ENCODE data around the gene KRT74.

Gene KRT74

DNA sequence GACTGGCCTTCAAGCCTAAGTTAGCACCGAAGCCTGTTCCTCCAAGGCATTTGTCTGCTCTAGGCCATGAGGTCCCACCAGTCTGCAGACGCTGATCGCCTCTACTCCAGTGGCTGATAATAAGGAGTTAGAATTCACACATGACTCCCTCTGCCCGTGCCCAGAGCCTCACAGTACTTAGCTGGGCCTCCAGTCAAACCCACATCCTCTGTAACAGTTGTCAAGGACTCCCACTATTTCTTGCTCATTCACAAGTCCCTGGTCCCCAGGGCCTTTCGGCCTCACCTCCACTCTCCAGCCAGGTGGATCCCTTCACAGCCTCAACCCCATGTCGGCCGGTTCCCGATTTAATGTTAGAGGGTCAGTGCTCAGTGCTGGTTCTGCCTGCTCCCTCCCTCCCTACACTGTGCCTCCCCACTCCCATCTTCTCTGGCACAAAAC, 47.1 kb downstream of the KRT74 start:
- H3K4me1 ChIP-seq (ENCODE audit: control insufficient read depth, insufficient read depth, low read length) = no peaks in the 10 kb centered on the region
- H3K27ac ChIP-seq (ENCODE audit: low read depth, low read length) = no peak overlapping the region

DNA sequence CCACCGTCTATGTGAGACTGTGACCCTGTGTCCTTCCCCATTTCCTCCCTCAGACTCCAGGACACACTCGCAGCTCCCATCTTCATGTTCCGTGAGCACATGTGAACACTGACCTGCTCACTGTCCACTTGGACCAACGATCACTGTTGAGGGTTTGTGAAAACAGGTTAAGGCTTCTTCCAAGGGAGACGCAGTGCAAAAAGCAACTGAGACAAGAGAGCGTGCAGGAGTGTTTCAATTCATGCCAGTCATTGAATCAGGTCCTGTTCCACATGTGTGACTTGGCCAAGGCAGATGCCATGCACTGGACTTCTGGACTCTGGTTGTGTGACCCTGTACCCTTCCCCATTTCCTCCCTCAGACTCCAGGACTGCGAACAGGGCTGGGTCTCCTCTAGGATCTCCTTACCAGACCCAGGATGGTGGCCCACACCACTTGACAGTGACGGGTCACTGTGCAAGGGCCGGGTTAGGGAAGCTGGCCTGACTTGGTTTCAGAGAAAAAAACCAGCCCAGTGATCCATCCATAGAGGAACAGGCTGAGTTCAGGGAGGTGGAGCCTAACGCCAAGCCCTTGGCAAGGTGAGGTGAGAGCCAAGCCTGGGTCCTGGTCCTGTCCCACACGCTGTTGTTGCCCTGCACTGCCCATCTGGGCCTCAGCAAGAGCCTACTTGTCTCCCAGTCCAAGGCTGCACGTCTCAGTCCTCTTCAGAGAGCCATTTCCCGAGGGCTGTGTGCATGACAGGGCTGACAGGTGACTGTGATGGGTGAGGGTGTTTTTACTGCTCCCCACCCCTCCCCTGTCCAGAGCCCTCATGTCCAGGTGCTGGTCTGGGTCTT, 47.8 kb downstream of the KRT74 start:
- H3K36me3 ChIP-seq (ENCODE audit: control insufficient read depth, insufficient read depth, low read length) = no peaks in the 10 kb centered on the region
- no peak overlapping the region for H3K9ac ChIP-seq (ENCODE audit: low read depth, low read length)
- H3K9me3 ChIP-seq (ENCODE audit: control insufficient read depth, insufficient read depth, low read length) = no peaks in the 10 kb centered on the region
- H3K27me3 ChIP-seq (ENCODE audit: control insufficient read depth, insufficient read depth, low read length) = no peaks in the 10 kb centered on the region
- H3K27ac ChIP-seq (ENCODE audit: low read depth, low read length) = no peak overlapping the region
- no peaks in the 10 kb centered on the region for H3K4me1 ChIP-seq (ENCODE audit: control insufficient read depth, insufficient read depth, low read length)
- H3K4me3 ChIP-seq (ENCODE audit: low read depth, low read length) = no peak overlapping the region

More for the DNA sequence above, 47.1 kb downstream of the KRT74 start:
- Histone ChIP-seq H3K27me3 (ENCODE audit: control insufficient read depth, insufficient read depth, low read length) (no peaks in the 10 kb centered on the region), H3K4me3 (ENCODE audit: low read depth, low read length) (no peak overlapping the region), H3K9ac (ENCODE audit: low read depth, low read length) (no peak overlapping the region), H3K9me3 (ENCODE audit: control insufficient read depth, insufficient read depth, low read length) (no peaks in the 10 kb centered on the region), H3K36me3 (ENCODE audit: control insufficient read depth, insufficient read depth, low read length) (no peaks in the 10 kb centered on the region)

DNA sequence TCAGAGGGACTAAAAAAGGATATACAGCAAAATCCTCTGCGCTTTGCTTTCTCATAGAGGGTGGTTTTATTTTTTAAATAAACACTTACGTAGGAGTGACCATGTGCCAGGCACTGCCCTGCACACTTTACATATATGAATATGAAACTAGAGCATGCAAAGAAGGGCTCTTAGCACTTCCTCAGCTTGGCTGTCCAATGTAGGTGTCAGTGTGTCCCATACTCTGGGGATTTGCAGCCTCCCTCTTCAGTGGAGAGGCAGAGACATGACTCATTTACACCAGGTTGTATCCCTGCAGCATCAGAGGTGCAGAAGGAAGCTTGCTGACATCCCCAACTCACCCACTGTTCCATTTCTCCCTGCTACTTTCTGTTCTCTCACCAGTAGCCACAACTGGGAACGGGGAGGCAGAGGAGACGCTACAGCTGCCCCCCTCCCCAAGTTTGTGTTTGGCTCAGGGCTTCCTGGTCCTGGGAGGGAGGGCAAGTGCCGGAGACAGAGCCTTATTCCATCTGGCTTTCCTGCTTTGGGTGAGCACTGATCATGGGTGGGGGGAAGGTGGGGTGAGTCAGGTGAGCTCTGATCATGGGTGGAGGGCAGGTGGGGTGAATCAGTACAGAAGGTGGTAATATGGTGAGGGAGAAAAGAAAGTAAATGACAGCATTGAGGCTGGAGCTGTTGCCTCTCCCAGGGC, 48.6 kb downstream of the KRT74 start:
- Histone ChIP-seq H3K4me1 (ENCODE audit: control insufficient read depth, insufficient read depth, low read length) (no peaks in the 10 kb centered on the region), H3K9me3 (ENCODE audit: control insufficient read depth, insufficient read depth, low read length) (no peaks in the 10 kb centered on the region), H3K9ac (ENCODE audit: low read depth, low read length) (no peak overlapping the region)

DNA sequence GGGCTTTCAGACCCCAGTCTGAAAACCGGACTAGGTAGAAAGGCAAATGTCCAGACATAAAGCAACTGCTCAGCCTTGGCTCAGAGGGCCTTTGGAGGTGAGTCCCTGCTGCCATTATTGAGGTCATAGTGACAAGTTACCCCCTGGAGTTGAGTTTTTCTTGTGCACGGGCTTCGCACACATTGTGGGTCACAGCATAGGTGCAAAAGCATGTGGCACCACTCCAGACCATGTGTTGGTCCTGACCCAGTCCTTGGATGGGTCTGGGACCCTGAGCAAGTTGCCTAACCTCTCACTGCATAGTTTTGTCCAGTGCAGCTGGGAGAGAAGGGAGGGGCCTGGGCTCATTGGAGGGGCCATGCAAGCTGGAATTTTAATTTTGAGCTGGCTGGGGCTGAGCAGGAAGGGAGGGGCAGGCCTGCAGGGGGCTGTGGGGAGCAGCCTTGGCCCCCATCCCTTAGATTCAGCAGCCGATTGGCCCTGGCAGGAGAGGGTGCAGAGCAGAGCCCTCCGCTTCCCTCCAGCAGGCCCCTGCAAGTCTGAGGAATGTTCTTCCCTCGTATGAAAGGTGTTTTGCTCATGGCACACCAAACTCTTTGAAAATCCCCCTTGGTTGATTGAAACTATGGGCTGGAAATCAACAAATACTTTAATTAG, 49.3 kb downstream of the KRT74 start:
- no peak overlapping the region for H3K4me3 ChIP-seq (ENCODE audit: low read depth, low read length)
- H3K36me3 ChIP-seq (ENCODE audit: control insufficient read depth, insufficient read depth, low read length) = no peaks in the 10 kb centered on the region
- no peak overlapping the region for H3K27ac ChIP-seq (ENCODE audit: low read depth, low read length)
- H3K9ac ChIP-seq (ENCODE audit: low read depth, low read length) = no peak overlapping the region
- H3K4me1 ChIP-seq (ENCODE audit: control insufficient read depth, insufficient read depth, low read length) = no peaks in the 10 kb centered on the region
- H3K27me3 ChIP-seq (ENCODE audit: control insufficient read depth, insufficient read depth, low read length) = no peaks in the 10 kb centered on the region
- H3K9me3 ChIP-seq (ENCODE audit: control insufficient read depth, insufficient read depth, low read length) = no peaks in the 10 kb centered on the region

More for the DNA sequence above, 48.6 kb downstream of the KRT74 start:
- Histone ChIP-seq H3K4me3 (ENCODE audit: low read depth, low read length) (no peak overlapping the region), H3K27ac (ENCODE audit: low read depth, low read length) (no peak overlapping the region), H3K27me3 (ENCODE audit: control insufficient read depth, insufficient read depth, low read length) (no peaks in the 10 kb centered on the region), H3K36me3 (ENCODE audit: control insufficient read depth, insufficient read depth, low read length) (no peaks in the 10 kb centered on the region)

DNA sequence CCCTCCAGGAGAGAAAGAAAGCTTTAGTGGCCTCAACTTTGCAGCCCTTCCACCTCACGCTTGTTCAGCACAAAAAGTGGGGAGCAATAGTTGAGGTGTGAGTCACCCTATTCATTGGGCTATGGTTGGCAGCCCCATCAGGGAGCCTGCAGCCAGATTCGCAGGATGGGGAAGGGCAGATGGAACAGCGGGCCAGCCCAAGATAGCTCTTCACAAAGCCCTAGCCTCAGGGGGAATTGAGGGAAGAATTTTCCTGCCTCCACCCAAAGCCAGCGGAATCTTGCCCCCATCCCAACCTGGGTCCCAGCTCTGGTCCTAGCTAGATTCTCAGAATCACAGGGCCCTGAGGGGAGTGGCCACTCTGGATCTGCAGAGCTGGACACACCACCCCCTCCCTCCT, 49.8 kb downstream of the KRT74 start:
- no peak overlapping the region for H3K27ac ChIP-seq (ENCODE audit: low read depth, low read length)

DNA sequence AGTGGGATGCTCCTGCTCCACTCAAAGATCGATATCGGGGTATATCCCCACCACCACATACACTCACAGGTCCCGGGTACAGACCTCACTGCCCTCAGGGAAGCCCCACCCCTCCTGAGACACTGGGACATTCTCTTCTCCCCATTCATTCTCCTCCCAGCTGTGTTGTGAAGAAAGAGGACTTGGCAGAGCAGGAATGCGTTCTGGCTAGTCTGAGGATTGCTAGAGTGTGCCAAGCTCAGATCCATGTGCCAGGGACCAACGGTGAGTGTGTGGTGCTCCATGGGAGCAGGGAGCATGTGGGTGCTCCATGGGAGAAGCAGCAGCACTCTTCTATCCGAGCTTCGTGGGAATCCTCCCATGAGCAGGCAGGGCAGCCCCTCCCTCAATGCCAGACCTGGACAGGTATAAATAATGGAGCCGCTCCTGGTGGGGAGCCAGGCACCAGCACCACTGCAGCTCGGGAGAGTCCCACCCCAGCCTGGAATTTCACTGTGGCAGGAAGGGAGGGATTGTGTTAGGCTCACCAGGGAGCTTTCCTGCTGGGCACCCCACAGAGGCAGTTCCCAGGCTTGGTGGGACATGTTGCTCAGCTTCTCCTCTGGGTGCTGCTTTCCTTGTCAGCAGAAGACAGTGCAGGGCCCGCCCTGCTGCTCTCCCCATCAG, 51.2 kb downstream of the KRT74 start:
- Histone ChIP-seq H3K4me1 (ENCODE audit: control insufficient read depth, insufficient read depth, low read length) (no peaks in the 10 kb centered on the region), H3K36me3 (ENCODE audit: control insufficient read depth, insufficient read depth, low read length) (no peaks in the 10 kb centered on the region), H3K27ac (ENCODE audit: low read depth, low read length) (no peak overlapping the region), H3K9me3 (ENCODE audit: control insufficient read depth, insufficient read depth, low read length) (no peaks in the 10 kb centered on the region), H3K27me3 (ENCODE audit: control insufficient read depth, insufficient read depth, low read length) (no peaks in the 10 kb centered on the region), H3K4me3 (ENCODE audit: low read depth, low read length) (no peak overlapping the region), H3K9ac (ENCODE audit: low read depth, low read length) (no peak overlapping the region)

More for the DNA sequence above, 49.8 kb downstream of the KRT74 start:
- Histone ChIP-seq H3K36me3 (ENCODE audit: control insufficient read depth, insufficient read depth, low read length) (no peaks in the 10 kb centered on the region), H3K4me1 (ENCODE audit: control insufficient read depth, insufficient read depth, low read length) (no peaks in the 10 kb centered on the region), H3K9me3 (ENCODE audit: control insufficient read depth, insufficient read depth, low read length) (no peaks in the 10 kb centered on the region), H3K27me3 (ENCODE audit: control insufficient read depth, insufficient read depth, low read length) (no peaks in the 10 kb centered on the region), H3K9ac (ENCODE audit: low read depth, low read length) (no peak overlapping the region), H3K4me3 (ENCODE audit: low read depth, low read length) (no peak overlapping the region)

DNA sequence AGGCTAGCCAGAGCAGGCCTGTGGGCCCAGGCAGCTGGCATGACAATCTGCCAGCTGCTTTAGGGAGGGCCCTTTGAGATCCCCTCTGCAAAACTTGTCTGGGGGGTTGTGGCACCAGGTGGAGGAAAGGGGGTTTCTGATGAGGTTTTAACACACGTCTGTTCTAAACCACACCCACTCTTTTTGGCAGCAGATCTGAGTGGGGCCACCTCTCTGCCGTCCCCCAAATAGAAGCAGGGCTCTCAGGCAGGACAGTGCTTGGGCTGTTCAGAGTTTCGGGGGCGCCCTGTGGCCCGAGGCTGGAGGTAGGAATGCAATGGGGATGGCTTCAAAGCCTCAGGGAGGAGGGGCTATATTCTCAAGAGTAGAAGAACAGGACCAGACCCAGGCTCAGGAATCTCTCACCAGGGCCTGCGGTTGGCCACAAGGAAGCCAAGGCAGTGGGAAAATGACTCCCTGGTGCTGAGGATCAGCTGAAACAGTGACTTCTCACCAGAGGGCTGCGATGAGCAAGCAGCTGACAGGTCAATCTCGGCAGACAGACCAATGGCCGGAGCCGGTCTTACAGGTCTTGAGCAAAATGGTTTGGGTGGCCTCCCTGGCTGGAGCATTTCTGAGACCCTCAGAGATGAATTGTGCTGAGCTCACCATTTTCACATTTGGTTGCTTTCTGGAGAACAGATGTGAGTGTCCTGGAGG, 51.9 kb downstream of the KRT74 start:
- no peaks in the 10 kb centered on the region for H3K4me1 ChIP-seq (ENCODE audit: control insufficient read depth, insufficient read depth, low read length)
- H3K36me3 ChIP-seq (ENCODE audit: control insufficient read depth, insufficient read depth, low read length) = no peaks in the 10 kb centered on the region
- H3K9ac ChIP-seq (ENCODE audit: low read depth, low read length) = no peak overlapping the region
- no peaks in the 10 kb centered on the region for H3K9me3 ChIP-seq (ENCODE audit: control insufficient read depth, insufficient read depth, low read length)
- H3K27me3 ChIP-seq (ENCODE audit: control insufficient read depth, insufficient read depth, low read length) = no peaks in the 10 kb centered on the region
- no peak overlapping the region for H3K27ac ChIP-seq (ENCODE audit: low read depth, low read length)
- no peak overlapping the region for H3K4me3 ChIP-seq (ENCODE audit: low read depth, low read length)

DNA sequence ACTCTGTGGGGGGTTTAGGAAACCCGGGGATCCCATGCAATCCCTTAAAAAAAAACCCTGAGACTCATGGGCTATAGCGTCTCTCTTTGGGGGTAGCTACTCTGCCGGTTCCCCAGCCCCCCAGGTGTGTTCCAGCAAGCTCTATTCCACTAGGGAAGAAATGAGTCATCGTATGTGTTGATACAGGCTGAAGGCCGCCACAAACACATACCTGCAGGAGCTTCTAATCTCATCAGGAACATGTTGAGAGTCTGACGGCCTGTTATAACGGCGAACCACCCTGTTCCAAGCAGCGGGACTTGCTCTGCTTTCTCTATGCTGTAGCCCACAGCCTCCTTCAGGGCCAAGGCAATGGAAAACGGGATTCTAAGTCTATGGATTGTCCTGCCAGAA, 52.5 kb downstream of the KRT74 start:
- H3K27ac ChIP-seq (ENCODE audit: low read depth, low read length) = no peak overlapping the region
- no peak overlapping the region for H3K4me3 ChIP-seq (ENCODE audit: low read depth, low read length)
- H3K27me3 ChIP-seq (ENCODE audit: control insufficient read depth, insufficient read depth, low read length) = no peaks in the 10 kb centered on the region
- H3K4me1 ChIP-seq (ENCODE audit: control insufficient read depth, insufficient read depth, low read length) = no peaks in the 10 kb centered on the region
- no peaks in the 10 kb centered on the region for H3K9me3 ChIP-seq (ENCODE audit: control insufficient read depth, insufficient read depth, low read length)
- no peaks in the 10 kb centered on the region for H3K36me3 ChIP-seq (ENCODE audit: control insufficient read depth, insufficient read depth, low read length)
- no peak overlapping the region for H3K9ac ChIP-seq (ENCODE audit: low read depth, low read length)

DNA sequence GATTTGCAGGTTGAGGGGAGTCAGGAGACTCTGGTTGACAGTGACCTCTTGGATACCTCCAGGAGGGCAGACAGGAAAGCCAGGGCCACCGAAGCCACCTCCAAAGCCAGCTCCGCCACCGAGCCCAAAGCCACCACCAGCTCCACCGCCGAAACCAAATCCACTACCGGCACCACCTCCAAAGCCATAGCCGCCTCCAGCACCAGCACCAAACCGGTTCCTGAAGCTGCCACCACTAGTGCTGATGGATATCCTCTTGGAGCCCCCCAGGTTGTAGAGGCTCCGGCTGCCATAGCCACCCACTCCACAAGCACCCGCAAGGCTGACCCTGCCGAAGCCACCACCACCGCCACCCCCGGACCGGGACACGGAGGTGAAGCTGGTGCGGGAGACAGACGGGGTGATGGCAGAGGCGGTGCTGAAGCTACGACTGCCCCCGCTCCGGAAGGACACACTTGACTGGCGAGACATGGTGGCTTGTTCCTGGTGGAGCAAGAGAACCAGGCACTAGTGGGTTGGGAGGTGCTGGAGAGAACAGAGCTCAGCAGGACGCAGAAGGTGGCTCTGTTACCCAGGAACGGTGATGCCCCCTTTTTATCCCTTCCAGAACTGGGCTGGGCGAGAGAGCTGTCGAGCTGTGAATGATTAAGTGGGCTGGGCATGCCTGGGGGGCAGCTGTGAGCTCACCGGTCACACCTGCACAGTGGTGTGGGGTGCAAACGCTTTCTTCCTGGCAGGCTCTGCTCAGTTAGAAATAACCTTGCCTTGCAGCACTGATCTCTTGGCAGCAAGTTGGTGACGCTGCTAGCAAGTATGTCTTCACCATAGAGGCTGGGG, 53.6 kb downstream of the KRT74 start, which contains the start of gene KRT5:
Gene KRT5, minus strand, starts transcription at position 569 of the 837 bp plus-strand sequence. Its CDS starts 98 bp downstream, at position 471.
- H3K27me3 ChIP-seq (ENCODE audit: control insufficient read depth, insufficient read depth, low read length) = no peaks in the 10 kb centered on the region

DNA sequence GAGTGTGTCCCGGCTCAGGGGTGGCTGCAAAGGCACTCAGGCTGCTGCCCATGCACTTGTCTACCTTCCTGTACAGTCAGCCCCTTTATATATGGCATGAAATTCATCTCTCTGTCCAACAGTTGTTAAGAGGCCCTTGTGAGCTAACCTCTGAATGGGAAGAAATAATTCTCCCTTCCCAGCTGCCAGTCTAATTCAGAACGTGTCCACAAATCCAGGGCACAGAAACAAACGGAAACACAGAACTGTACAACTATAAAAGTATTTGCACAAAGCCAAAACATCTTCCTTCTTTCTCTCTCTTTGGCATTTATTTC, 54.3 kb downstream of the KRT74 start:
- no peaks in the 10 kb centered on the region for H3K27me3 ChIP-seq (ENCODE audit: control insufficient read depth, insufficient read depth, low read length)
- H3K4me1 ChIP-seq (ENCODE audit: control insufficient read depth, insufficient read depth, low read length) = no peaks in the 10 kb centered on the region
- no peaks in the 10 kb centered on the region for H3K9me3 ChIP-seq (ENCODE audit: control insufficient read depth, insufficient read depth, low read length)
- H3K27ac ChIP-seq (ENCODE audit: low read depth, low read length) = no peak overlapping the region
- H3K36me3 ChIP-seq (ENCODE audit: control insufficient read depth, insufficient read depth, low read length) = no peaks in the 10 kb centered on the region
- H3K4me3 ChIP-seq (ENCODE audit: low read depth, low read length) = no peak overlapping the region
- no peak overlapping the region for H3K9ac ChIP-seq (ENCODE audit: low read depth, low read length)

More for the DNA sequence above, 53.6 kb downstream of the KRT74 start, which contains the start of gene KRT5:
- no peak within 1 kb of the TSS for H3K27ac ChIP-seq (ENCODE audit: low read depth, low read length)
- H3K9ac ChIP-seq (ENCODE audit: low read depth, low read length) = no peak within 1 kb of the TSS
- no peaks in the 10 kb centered on the region for H3K36me3 ChIP-seq (ENCODE audit: control insufficient read depth, insufficient read depth, low read length)
- H3K9me3 ChIP-seq (ENCODE audit: control insufficient read depth, insufficient read depth, low read length) = no peaks in the 10 kb centered on the region
- no peaks in the 10 kb centered on the region for H3K4me1 ChIP-seq (ENCODE audit: control insufficient read depth, insufficient read depth, low read length)
- H3K4me3 ChIP-seq (ENCODE audit: low read depth, low read length) = no peak within 1 kb of the TSS
